Activated CD4-positive, alpha-beta T cell treated with anti-CD3 and anti-CD28 coated beads, Interleukin-2, amount 10 ng/mL, durations not matched to agents 24 days and 14 days (primary cell): ENCODE measurements around the gene GLT1D1. TPM values are rescaled to one million over a fixed set of nuclear protein-coding genes. Genes with fewer than 3 reads are reported as not detected.

ENCODE experiments used
- DNase-seq: peaks from one replicate; pipeline ENCODE4 v3.0.0; 2022
- H3K27ac Mint-ChIP-seq: one replicate; pipeline ENCODE4 v1.8.0; 2022; ENCODE audit warnings: mild to moderate bottlenecking, mixed read lengths
- H3K27me3 Mint-ChIP-seq: one replicate; pipeline ENCODE4 v1.8.0; 2022; ENCODE audit warnings: mixed read lengths
- H3K36me3 Mint-ChIP-seq: one replicate; pipeline ENCODE4 v1.8.0; 2022; ENCODE audit warnings: low read depth, mild to moderate bottlenecking, mixed read lengths
- H3K4me1 Mint-ChIP-seq: one replicate; pipeline ENCODE4 v1.8.0; 2021; ENCODE audit warnings: mixed read lengths
- H3K4me3 Mint-ChIP-seq: one replicate; pipeline ENCODE4 v1.8.0; 2022; ENCODE audit warnings: mild to moderate bottlenecking, moderate library complexity, mixed read lengths
- H3K9me3 Mint-ChIP-seq: one replicate; pipeline ENCODE4 v1.8.0; 2021; ENCODE audit warnings: mixed read lengths
- intact Hi-C: fragments of 100-400 bp; cut with micrococcal nuclease; formaldehyde crosslinking; loops from one replicate; pipeline ENCODE4 v1.15.1; 2023
- total RNA-seq: library from RNA; stranded (reverse); gene quantifications from 2 replicates; pipeline ENCODE4 v1.2.3, GENCODE V29; 2022

Gene GLT1D1
- total RNA-seq, 1 donor from 2014 or later: 2.2 TPM

DNA sequence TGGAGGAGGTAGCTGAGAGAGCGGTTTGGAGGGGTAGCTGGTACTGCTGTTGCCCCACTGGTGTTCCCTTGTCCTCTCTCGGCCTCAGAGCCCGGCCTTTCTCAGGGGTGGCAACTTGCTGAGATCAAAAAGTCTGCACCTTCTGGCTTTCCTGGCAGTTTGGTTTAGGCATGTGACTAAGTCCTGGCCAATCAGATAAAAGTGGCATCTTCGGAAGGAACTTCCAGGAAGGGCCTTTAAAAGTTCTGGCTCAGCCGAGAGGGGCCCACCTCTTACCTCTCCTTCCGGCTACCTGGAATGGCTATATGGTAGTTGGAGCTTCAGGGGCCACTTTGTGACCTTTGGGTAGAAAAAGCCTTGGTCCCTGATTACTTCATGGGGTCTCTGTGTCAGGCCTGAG is 152.6 kb downstream of the GLT1D1 start:
- H3K4me3 Mint-ChIP-seq: no peak overlapping the region
- H3K27me3 Mint-ChIP-seq: no peaks in the 10 kb centered on the region
- H3K27ac Mint-ChIP-seq: no peak overlapping the region
- H3K4me1 Mint-ChIP-seq: no peaks in the 10 kb centered on the region
- H3K9me3 Mint-ChIP-seq: peaks cover 12% of the 10 kb centered on the region
- DNase-seq: no peak
- H3K36me3 Mint-ChIP-seq: no peaks in the 10 kb centered on the region
- intact Hi-C loops: no loop called here

DNA sequence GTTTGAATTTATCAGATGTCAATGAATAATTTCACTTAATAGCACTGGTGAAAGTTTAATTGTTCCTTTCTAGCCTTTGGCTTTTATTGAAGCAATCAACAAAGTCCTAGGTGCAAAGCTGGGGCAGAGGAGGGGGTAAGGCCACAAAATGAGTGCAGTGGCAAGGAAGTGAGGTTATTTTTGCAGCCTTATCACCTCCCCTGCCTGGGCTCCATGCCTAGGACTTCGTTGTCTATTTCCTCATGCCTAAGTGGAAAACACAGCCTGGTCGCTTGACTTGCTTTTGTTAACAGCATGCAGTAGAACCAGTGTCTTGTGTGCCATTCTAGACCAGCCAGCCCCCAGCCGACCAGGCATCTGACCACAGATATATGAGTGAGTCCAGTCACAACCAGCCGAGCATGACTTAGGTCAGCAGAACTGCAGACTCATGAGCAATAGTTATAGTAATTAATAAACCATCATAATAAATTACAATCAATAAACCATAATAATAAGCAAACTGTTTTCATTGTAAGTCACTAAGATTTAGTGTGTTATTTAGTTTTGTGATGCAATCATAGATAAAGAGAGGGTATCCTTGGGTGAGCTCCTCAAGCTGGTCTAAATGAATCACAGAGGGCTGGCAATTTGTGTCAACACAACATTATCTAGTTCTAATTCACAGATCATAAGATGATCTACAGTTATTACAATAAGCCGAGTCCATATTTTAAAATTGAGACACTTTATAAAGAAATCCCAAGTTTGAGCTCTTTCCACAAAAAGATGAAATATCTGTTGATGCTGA is 156.8 kb downstream of the GLT1D1 start:
- H3K27ac Mint-ChIP-seq: no peak overlapping the region
- H3K4me1 Mint-ChIP-seq: no peaks in the 10 kb centered on the region
- H3K9me3 Mint-ChIP-seq: no peaks in the 10 kb centered on the region
- no peaks in the 10 kb centered on the region for H3K36me3 Mint-ChIP-seq
- no peak for DNase-seq
- H3K4me3 Mint-ChIP-seq: no peak overlapping the region
- intact Hi-C loops: no loop called here
- no peaks in the 10 kb centered on the region for H3K27me3 Mint-ChIP-seq

- Mint-ChIP-seq H3K27me3 (no peaks in the 10 kb centered on the region), H3K27ac (no peak overlapping the region), H3K9me3 (peaks cover 9% of the 10 kb centered on the region), H3K4me3 (no peak overlapping the region), H3K4me1 (no peaks in the 10 kb centered on the region), H3K36me3 (no peaks in the 10 kb centered on the region)
- intact Hi-C loops: no loop called here
- no peak for DNase-seq
Measured at GRCh38 chr12:129016159-129016558, 162.9 kb downstream of the GLT1D1 start.

DNA sequence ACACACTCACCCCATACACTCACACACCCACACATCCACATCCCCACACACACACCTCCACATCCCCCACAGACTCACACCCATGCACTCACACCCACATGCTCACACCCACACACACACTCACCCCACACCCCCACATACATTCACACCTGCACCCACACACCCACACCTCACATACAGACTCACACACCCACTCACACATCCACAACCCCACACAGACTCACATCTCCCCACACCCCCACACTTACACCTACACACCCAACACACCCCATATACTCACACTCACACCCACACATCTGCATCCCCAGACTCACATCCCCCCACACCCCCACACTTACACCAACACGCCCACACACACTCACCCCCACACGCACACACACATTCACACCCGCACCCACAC is 171.8 kb downstream of the GLT1D1 start:
- Mint-ChIP-seq H3K4me1 (no peaks in the 10 kb centered on the region), H3K36me3 (no peaks in the 10 kb centered on the region)
- intact Hi-C loops: no loop called here

DNA sequence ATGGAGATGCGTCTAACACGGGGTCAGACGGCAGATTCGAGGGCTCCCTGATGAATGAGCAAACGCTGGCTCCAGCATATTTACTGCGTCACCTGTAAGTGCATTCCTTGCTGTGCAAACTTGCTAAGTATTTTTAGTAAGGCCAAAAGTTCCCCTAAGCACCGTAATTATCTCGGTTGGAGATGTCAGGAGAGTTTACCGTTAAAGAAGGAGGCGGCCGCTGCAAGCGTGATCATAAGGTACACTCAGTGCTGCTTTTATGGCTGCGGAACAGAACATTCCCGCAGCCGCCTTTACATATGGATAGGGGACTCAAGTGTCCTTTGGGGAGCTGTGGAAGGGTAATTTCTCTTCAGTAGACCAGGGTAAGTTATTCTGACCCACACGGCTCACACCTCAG is 175.6 kb downstream of the GLT1D1 start:
- H3K36me3 Mint-ChIP-seq: no peaks in the 10 kb centered on the region
- no peak overlapping the region for H3K27ac Mint-ChIP-seq
- H3K9me3 Mint-ChIP-seq: no peaks in the 10 kb centered on the region
- no peaks in the 10 kb centered on the region for H3K4me1 Mint-ChIP-seq
- H3K4me3 Mint-ChIP-seq: no peak overlapping the region
- no peak for DNase-seq
- H3K27me3 Mint-ChIP-seq: no peaks in the 10 kb centered on the region
- intact Hi-C loops: no loop called here

More for the DNA sequence above, 171.8 kb downstream of the GLT1D1 start:
- H3K27me3 Mint-ChIP-seq: no peaks in the 10 kb centered on the region
- no peak overlapping the region for H3K27ac Mint-ChIP-seq
- H3K4me3 Mint-ChIP-seq: no peak overlapping the region
- peaks cover 7% of the 10 kb centered on the region for H3K9me3 Mint-ChIP-seq
- DNase-seq: no peak

Other genes with a start within 250 kb of the GLT1D1 start
- gene SLC15A4, start 29.5 kb upstream of the GLT1D1 start, total RNA-seq: 31.0 and 36.8 TPM in 2 replicates